CD4-positive, alpha-beta T cell (primary cell): ENCODE data around the gene MITD1. TPM values are rescaled to one million over a fixed set of nuclear protein-coding genes. Genes with fewer than 3 reads are reported as not detected.

ENCODE experiments used
- ATAC-seq: fragments of 200-7000 bp; cut with Tn5 transposase; one replicate; pipeline ENCODE4 v1.10.0; 2022; ENCODE audit warnings: mild to moderate bottlenecking; ENCODE audit not compliant: poor library complexity
- CTCF ChIA-PET: fragments of 350-600 bp; sonication (Branson Sonifier 250); formaldehyde crosslinking; loops from one replicate; lab custom pipeline; 2021; ENCODE audit warnings: antibody characterized with exemption, inconsistent platforms; lab: Charles Lee
- POLR2A ChIA-PET: fragments of 350-600 bp; sonication (Branson Sonifier 250); formaldehyde crosslinking; loops from one replicate; lab custom pipeline; 2021; ENCODE audit warnings: antibody characterized with exemption, inconsistent platforms; lab: Charles Lee
- DNase-seq, 14 experiments: peaks; one replicate each; pipeline ENCODE4 v3.0.0-alpha.2; 2013 to 2020; ENCODE audit warnings: mixed read lengths in 2 of 14
- H3K27ac ChIP-seq, 2 donors: one replicate each; pipeline versions ENCODE4 v1.5.1 to v1.7.0; 2013; ENCODE audit warnings: low read length in 2 of 2, low read depth in 1 of 2, mild to moderate bottlenecking in 1 of 2
- H3K27me3 ChIP-seq, 2 experiments: 1 replicate in 1 of 2; 2 replicates in 1 of 2; pipeline versions ENCODE4 v1.6.1 to v1.7.0; 2013; ENCODE audit warnings: low read length in 2 of 2, control low read depth in 1 of 2, mild to moderate bottlenecking in 1 of 2, moderate library complexity in 1 of 2; ENCODE audit not compliant: insufficient read depth in 2 of 2, control insufficient read depth in 1 of 2
- H3K36me3 ChIP-seq: one replicate; pipeline ENCODE4 v1.6.1; 2013; ENCODE audit warnings: low read length, control low read depth; ENCODE audit not compliant: insufficient read depth
- H3K4me1 ChIP-seq: one replicate; pipeline ENCODE4 v1.6.1; 2013; ENCODE audit warnings: low read length, control low read depth; ENCODE audit not compliant: insufficient read depth
- H3K4me3 ChIP-seq: one replicate; pipeline ENCODE4 v1.5.1; 2013; ENCODE audit warnings: mild to moderate bottlenecking, low read length, moderate library complexity
- H3K9me3 ChIP-seq, 2 experiments: 1 replicate in 1 of 2; 2 replicates in 1 of 2; pipeline versions ENCODE4 v1.6.1 to v1.7.0; 2013; ENCODE audit warnings: low read length in 2 of 2, mild to moderate bottlenecking in 2 of 2, control low read depth in 1 of 2, moderate library complexity in 1 of 2; ENCODE audit not compliant: control insufficient read depth in 1 of 2, insufficient read depth in 1 of 2
- H3K27ac Mint-ChIP-seq: one replicate; pipeline ENCODE4 v1.8.0; 2020; ENCODE audit warnings: mixed read lengths
- H3K27me3 Mint-ChIP-seq: one replicate; pipeline ENCODE4 v1.8.0; 2021; ENCODE audit warnings: mixed read lengths
- H3K36me3 Mint-ChIP-seq: one replicate; pipeline ENCODE4 v1.8.0; 2021; ENCODE audit warnings: low read depth, mixed read lengths
- H3K4me1 Mint-ChIP-seq: one replicate; pipeline ENCODE4 v1.8.0; 2021; ENCODE audit warnings: low read depth, mixed read lengths
- H3K4me3 Mint-ChIP-seq: one replicate; pipeline ENCODE4 v1.8.0; 2020; ENCODE audit warnings: mild to moderate bottlenecking, mixed read lengths
- H3K9me3 Mint-ChIP-seq: one replicate; pipeline ENCODE4 v1.8.0; 2020; ENCODE audit warnings: mixed read lengths
- intact Hi-C, 2 experiments: fragments of 100-400 bp; cut with DNase I in 1 of 2; cut with micrococcal nuclease in 1 of 2; formaldehyde crosslinking; loops; one replicate each; pipeline versions ENCODE4 v1.15.1 to v1.9.0; 2023 to 2025; cut with DNase I, micrococcal nuclease
- total RNA-seq, 174 experiments: library from RNA in 2 of 174; stranded (reverse) in 2 of 174; gene quantifications; one replicate each; pipeline ENCODE4 v1.2.3 and lab custom pipeline; 2021 to 2026
- TF ChIP-seq, protein P1 (sequence below): fragments of 200-600 bp; IDR thresholded peaks from one replicate; pipeline ENCODE4 v1.8.0; 2022; ENCODE audit warnings: antibody characterized with exemption, mild to moderate bottlenecking

The MITD1 gene
- total RNA-seq, 2 experiments from 2014 or later, result 14.1 to 14.6 TPM

GRCh38 chr2:99141110-99142108 lies 39.4 kb downstream of the MITD1 start, which contains the start of gene C2orf15:
C2orf15 (plus strand) TSS chr2:99141707; CDS start chr2:99150559, 8,852 bp downstream.
- H3K4me1 ChIP-seq, result peaks cover 8% of the 10 kb centered on the region
- CTCF ChIA-PET, result interaction anchor here (0.7 to 2.8 kb wide), 6 partner anchors 10 to 349 kb away, joined by 3 to 13 read pairs (median 4); partner anchors contain the start of genes EIF5B, LIPT1, REV1 and TSGA10
- peaks cover 0 to 6% of the 10 kb centered on the region in 2 experiments for H3K9me3 ChIP-seq
- Mint-ChIP-seq H3K4me1 (peaks cover 33% of the 10 kb centered on the region), H3K27me3 (no peaks in the 10 kb centered on the region), H3K36me3 (peaks cover 20% of the 10 kb centered on the region), H3K4me3 (peak within 1 kb of the TSS; percentile 97), H3K9me3 (no peaks in the 10 kb centered on the region), H3K27ac (peak within 1 kb of the TSS; percentile 94)
- no peaks in the 10 kb centered on the region for H3K36me3 ChIP-seq
- H3K27ac ChIP-seq, result peak within 1 kb of the TSS; percentile 85 to 92
- H3K4me3 ChIP-seq, result peak within 1 kb of the TSS; percentile 74
- POLR2A ChIA-PET, result interaction anchor here (0.5 to 4.3 kb wide), 25 partner anchors 9 to 1496 kb away, joined by 3 to 142 read pairs (median 3); partner anchors contain the start of genes COX5B, EIF5B, LIPT1 and MITD1
- ATAC-seq (peak; percentile 85), DNase-seq (peak; percentile 92 to 99 (median 97))
- TF ChIP-seq, protein P1, sequence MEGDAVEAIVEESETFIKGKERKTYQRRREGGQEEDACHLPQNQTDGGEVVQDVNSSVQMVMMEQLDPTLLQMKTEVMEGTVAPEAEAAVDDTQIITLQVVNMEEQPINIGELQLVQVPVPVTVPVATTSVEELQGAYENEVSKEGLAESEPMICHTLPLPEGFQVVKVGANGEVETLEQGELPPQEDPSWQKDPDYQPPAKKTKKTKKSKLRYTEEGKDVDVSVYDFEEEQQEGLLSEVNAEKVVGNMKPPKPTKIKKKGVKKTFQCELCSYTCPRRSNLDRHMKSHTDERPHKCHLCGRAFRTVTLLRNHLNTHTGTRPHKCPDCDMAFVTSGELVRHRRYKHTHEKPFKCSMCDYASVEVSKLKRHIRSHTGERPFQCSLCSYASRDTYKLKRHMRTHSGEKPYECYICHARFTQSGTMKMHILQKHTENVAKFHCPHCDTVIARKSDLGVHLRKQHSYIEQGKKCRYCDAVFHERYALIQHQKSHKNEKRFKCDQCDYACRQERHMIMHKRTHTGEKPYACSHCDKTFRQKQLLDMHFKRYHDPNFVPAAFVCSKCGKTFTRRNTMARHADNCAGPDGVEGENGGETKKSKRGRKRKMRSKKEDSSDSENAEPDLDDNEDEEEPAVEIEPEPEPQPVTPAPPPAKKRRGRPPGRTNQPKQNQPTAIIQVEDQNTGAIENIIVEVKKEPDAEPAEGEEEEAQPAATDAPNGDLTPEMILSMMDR, result no peak
- H3K27me3 ChIP-seq, result no peaks in the 10 kb centered on the region
- intact Hi-C loops, result loop anchor here (1.0 to 2.0 kb wide), 4 partner anchors 13 to 195 kb away; partner anchors contain the start of genes LIPT1 (in 2 of the 2), MITD1 (in 2 of the 2), MRPL30 (in 2 of the 2) and TSGA10 (in 2 of the 2)

DNA sequence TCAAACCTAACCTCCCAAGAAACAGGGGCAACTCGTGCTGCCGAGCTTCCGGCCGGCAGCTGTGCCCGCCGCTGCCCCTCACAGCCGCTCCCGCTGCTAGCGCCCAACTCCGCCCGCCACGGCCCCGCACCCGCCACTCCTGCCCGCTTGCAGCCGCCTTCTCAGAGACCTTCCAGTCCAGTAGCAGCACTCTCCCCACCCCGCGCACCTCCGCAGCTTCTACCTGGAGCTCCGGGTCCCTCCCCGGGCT lies 40.1 kb downstream of the MITD1 start:
- Mint-ChIP-seq H3K9me3 (no peaks in the 10 kb centered on the region), H3K27ac (peak overlapping the region; percentile 94), H3K4me3 (peak overlapping the region; percentile 97), H3K27me3 (no peaks in the 10 kb centered on the region), H3K4me1 (peaks cover 33% of the 10 kb centered on the region), H3K36me3 (peaks cover 24% of the 10 kb centered on the region)
- CTCF ChIA-PET, result interaction anchor here (0.9 to 2.8 kb wide), 4 partner anchors 14 to 349 kb away, joined by 4 to 13 read pairs (median 5); partner anchors contain the start of genes LIPT1, REV1 and TSGA10
- POLR2A ChIA-PET, result interaction anchor here (0.5 to 4.3 kb wide), 24 partner anchors 9 to 1495 kb away, joined by 3 to 142 read pairs (median 3); partner anchors contain the start of genes COX5B, EIF5B, LIPT1 and MITD1
- intact Hi-C loops, result loop anchor here (1.0 to 2.0 kb wide), 4 partner anchors 14 to 196 kb away; partner anchors contain the start of genes LIPT1 (in 2 of the 2), MITD1 (in 2 of the 2), MRPL30 (in 2 of the 2) and TSGA10 (in 2 of the 2)
- no peak for ATAC-seq
- peak overlapping the region; percentile 85 to 92 for H3K27ac ChIP-seq
- peaks cover 0 to 9% of the 10 kb centered on the region in 2 experiments for H3K9me3 ChIP-seq
- TF ChIP-seq, protein P1, result no peak
- H3K4me3 ChIP-seq, result peak overlapping the region; percentile 74
- H3K27me3 ChIP-seq, result no peaks in the 10 kb centered on the region
- no peaks in the 10 kb centered on the region for H3K36me3 ChIP-seq
- DNase-seq, result no peak
- peaks cover 8% of the 10 kb centered on the region for H3K4me1 ChIP-seq
